Hindlimb muscle (tissue), 1 donor: Measurements from ENCODE around the gene PRDM11. TPM values are rescaled to one million over a fixed set of nuclear protein-coding genes. Genes with fewer than 3 reads are reported as not detected.

Experiments
- DNase-seq: peaks from one replicate; pipeline ENCODE4 v3.0.0-alpha.2; 2013
- polyA plus RNA-seq: library from polyadenylated mRNA; unstranded; fragments of 120-200 nt; gene quantifications from one replicate; pipeline ENCODE4 v1.2.1, GENCODE V29; 2013; ENCODE audit not compliant: insufficient read length

Gene PRDM11
- polyA plus RNA-seq, 1 donor = 29.4 TPM

- DNase-seq = peak; percentile 49
These were observed 4.0 kb upstream of the PRDM11 start for GRCh38 chr11:45142241-45143055.

DNA sequence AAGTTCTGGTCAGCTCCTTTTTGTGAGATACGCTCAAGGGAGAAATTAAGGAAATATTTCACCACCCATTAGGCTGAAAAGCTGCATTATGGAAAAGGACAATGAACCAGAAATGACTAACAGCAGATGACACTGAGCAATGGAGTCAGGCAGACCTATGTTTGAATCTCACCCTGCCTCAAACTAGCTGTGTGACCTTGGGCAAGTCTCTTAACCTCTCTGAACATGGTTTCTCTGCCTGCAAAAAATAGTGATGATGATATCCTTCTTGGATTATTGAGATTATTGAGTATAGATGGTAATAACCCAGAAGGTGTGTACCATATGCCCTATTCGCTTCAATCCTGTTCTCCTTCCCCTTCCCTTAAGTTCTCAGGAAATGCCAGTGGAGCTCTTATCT is 2.9 kb upstream of the PRDM11 start:
- no peak for DNase-seq

DNA sequence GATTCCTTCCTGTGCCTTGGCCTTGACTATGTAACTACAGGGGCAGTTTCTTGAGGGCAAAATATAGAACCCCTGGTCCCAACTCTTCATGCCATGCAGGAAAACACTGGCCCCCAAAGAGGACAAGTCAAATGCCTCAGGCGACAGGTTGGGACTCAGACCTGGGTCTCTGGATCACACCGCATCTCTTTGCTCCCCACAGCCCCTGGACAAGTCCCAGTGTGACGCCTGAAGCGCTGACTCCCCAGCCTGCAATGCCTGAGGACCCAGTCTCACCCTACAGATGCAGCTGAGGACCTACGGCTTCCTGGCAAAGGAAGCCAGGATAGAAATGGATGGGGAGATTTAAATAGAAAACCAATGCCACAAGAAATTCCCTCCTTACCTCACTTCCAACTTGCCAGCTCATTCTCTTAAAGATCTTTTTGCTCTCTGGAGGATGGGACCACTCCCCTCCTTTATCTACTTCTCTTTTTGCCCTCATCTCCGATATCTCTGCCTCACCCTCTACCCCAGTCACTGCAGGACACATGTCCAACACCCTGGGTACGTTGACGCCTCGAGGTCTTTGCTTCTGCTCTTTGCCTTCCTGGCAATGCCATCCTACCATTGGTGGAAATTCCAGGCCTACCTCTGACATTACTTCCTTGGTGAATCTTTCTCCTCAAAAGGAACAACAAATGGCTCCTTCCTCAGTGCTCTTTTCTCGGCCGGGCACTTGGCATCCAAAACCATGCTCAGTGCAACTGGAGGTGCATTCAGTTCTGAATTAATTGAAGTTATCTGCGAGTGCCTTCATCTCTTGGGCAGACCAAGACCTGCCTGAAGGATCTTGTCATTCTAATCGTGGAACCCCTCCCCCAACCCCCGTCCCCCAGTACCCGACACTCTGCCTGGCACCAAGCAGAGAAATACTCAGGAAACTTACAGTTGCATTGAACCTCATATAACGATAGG is 2.0 kb upstream of the PRDM11 start:
- no peak for DNase-seq

GRCh38 chr11:45145083-45145378 is 1.4 kb upstream of the PRDM11 start:
- DNase-seq = no peak

GRCh38 chr11:45145379-45146071 is 914 bp upstream of the PRDM11 start:
- no peak for DNase-seq

DNA sequence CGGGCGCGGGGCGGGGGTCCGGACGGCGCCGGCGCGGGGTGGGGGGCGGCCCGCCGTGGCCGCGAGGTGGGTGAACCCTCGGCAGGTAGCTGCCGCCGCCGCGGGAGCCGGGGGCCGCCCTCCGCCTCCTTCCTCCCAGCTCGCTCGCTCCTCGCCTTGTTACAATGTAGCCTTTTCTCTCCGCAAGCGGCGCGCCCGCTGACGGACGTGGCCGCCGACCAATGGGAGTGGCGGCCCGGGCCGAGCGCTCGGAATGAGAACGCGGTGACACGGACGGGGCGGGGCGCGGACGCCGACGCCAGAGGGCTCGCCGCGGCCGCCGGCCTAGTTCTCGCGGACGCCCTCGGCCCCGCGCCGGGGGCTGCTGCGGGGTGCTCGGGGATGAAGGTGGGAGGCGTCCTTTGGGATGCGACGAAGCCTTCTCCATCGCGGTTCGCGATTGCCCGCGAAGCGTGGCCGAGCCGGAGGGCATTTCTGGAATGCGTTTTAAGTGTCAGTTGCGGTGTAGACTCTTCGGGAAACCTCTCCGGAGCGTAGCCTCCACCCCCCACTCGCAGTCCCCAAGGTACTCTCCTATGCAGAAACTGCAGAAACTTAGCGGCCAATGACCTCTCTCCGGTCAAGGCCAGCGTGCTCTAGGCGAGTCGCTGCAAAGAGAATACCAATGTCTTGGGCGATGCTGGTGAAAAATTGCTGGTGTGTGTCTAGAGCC is 734 bp downstream of the PRDM11 start:
- DNase-seq = peak; percentile 98

DNA sequence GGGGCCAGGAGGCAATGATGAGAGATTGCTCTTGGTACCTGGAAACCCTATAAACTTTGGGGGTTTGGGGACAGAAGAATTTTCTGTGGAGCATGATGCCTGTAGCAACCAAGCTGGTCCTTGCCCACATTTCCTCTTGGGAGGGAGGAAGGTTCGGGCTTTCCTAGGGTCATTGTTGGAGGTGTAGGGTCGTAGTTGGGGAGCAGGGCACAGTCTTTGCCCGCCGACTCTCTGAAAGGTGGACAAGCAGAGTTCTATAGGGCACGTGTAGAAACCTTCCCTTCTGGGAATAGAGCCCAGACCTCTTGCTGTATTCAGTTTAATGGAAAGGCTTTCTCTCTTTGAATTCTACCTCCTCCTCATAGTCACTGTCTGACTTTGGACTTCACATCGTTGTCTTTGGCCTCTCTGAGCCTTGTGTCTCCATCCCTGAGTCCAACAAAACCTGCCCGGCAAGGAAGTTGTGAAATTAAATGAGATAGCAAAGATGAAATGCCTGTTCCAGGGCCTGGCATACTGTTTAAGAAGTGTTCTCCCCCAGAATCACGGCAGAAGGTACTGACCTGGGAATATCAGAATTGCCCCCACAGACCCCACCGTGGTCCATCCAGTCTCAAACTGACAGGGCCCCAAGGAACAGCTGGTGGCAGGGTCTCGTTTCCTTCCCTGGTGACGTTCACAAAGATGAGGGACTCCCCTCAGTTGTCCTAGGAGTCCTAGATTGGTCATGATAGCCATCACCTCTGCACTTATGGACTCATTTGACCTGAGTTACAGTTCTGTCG is 1.6 kb downstream of the PRDM11 start:
- no peak for DNase-seq

DNA sequence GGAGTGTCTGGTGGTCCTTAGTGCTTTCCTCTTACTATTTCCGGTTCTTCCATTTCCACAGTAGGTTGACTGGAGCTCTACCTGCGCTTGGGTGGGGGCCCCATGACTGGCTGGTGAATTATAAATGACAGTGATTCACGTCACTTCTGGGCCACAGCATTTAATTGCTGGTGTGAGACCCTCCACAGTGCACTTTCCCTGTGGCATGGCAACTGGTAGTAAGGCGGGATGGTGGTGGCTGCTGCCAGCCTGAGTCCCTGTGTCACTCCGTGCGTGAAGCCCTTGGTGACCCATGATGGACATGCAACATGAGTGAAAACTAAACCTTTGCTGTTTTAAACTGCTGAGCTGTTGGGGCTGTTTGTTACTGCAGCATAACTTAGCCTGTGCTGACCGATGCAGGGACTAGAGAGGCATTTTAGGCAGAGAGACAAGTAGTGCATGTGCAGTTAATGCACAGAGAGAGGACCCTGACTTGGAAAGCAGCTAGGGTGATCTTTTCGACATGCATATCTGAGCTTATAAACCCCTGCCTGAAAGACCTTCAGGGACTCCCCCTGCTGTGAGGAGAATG is 3.1 kb downstream of the PRDM11 start:
- DNase-seq = no peak

DNA sequence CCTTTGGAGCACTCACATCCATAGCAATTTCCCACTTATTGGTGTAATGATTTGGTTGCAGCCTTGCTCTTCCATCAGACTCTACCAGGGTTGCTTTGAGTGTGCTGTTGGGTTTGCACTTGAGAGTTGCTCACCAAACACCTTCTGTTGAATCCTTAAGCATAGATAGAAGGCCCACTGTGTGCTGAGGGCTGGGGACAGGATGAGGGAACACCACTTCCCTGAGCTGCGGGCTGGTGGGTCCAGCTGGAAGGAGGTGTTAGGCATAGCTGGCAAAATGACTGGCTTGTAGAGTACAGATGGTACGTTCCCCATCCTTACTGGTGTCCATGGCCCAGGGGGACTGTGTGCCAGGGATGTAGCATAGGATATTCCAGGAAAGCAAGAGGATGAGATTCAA is 3.9 kb downstream of the PRDM11 start:
- DNase-seq = no peak

DNA sequence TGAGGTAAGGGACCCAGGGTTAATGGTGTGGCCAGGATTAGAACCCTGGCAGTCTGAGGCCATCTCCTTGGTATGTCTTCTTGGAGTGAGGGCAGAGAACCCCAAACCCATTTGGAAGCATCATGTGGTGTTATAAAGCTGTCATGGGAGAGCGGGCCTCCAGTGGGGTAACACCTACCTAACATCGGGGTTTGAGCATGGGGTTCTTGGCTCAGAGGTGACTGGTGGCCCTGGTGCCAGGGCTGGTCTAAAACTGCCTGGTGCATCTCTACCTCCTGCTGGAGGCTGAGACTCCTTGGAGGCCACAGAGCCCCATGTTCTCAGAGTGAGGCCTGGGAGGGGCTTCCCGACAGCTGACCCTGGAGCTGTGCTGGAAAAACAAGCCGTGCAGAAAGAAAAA is 4.5 kb downstream of the PRDM11 start:
- DNase-seq = no peak

- DNase-seq = no peak
These were observed 5.0 kb downstream of the PRDM11 start for GRCh38 chr11:45151362-45151982.

- DNase-seq = no peak
These were observed 6.5 kb downstream of the PRDM11 start for GRCh38 chr11:45152740-45153595.

DNA sequence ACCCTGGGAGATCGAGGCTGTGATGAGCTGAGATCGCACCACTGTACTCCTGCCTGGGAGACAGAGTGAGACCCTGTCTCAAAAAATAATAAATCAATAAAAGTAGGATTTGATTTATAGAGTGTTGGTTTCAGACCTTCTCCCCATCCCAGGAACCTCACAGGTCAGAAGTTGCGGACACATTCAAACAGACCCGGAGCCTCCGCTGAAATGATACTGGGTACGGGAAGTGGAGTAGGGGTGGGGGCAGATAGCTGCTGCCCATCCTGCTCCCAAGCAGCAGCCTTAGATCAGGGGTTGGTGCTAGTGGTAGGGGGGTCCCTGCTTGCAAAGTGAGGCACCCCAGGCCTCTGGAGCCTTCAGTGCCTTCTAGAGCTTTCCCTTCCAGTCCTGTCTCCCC is 7.8 kb downstream of the PRDM11 start:
- no peak for DNase-seq

DNA sequence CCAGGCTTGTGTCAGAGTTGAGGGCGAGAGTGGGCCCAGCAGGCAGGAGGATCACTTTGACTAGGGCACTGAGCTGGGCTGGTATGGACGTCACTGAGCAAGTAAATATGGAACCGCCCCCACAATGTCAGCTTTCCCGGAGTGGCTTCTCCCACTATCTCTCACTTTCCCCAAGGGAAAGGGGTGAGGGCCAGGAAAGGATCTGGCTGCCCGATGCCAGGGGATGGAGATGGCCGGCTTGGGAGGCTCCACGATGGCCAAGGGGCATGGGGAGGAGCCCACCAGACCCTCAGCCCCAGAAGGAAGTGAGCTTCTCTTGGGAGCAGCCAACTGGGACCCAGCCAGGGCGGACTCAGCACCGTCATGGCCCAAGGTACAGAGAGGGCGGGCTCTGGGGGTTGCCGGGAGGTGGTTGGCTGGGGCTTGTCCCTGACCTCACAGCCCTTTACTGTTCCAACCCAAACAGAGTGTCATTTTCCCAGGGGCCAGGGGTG is 8.7 kb downstream of the PRDM11 start:
- no peak for DNase-seq

- no peak for DNase-seq
These were observed 9.3 kb downstream of the PRDM11 start for GRCh38 chr11:45155627-45156180.

- no peak for DNase-seq
These were observed 9.8 kb downstream of the PRDM11 start for GRCh38 chr11:45156201-45156600.

DNA sequence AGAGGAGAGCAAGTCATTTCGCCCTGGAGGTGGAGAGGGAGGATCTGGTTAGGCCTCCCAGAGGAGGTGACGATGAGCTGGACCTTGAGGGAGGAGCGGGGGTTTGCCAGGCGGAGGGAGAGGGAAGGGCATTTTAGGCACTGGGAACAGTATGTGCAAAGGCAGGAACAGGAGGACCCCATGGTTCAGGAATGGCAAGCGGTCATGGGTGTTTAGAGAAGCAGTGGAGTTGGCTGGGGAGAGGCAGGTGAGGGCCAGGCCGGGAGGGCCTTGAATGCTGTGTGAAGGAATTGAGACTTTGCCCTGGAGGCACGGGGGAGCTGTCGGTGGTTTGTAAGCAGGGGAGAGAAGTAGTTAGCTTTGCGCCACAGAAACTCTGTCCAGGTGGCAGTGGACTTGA is 10.3 kb downstream of the PRDM11 start:
- no peak for DNase-seq

DNA sequence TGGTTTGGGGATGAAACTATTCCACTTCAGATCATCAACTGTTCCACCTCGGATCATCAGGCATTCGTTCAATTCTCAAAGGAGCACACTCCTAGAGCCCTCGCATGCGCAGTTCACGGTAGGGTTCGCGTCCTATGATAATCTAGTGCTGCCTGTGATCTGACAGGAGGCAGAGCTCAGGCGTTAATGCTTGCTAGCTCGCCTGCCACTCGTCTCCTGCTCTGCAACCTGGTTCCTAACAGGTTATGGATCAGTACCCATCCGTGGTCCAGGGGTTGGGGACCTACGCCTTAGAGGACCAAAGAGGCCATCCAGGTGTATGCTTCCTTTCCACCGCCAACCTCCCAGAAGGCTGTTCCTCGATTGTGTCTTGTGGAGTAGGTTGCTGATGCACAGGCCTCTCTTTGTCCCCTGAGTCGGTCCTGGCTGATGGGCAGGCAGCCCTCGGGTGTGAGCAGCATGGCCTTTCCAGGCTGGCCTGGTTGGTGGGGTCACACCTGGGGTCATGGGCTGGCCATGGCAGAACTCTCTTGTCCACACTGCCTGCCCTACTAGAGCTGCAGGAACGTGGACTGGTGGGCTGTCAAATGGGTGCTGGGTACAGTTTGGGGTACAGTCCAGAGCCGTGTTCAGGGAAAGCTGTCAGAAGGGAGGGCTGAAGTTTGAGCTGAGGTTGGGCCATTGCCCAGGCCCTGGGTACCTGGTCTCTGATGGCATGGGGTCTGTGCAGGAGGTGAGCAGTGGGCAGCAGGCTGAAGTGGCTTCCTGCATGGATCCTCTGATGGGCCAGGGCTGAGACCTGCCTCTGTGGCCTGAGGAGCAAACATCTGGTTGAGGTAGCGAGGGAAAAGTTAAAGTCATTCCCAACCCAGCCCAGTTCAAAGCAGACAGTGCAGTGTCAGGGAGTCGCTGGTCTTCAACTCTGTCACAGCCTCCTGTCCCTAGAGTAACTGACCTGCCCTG is 11.1 kb downstream of the PRDM11 start:
- no peak for DNase-seq
